ENCODE measurements around the gene ZDHHC23. TPM values are rescaled to one million over a fixed set of nuclear protein-coding genes. Genes with fewer than 3 reads are reported as not detected.

ZDHHC23 gene
- total RNA-seq, 4 donors from 2014 or later, result 10.0 to 21.2 (median 13.0) TPM

GRCh38 chr3:113952921-113953320 lies 5.1 kb downstream of the ZDHHC23 start:
- no peak for DNase-seq (ENCODE audit: low spot score in 2 of 2)
- Histone ChIP-seq H3K4me3 (no peak overlapping the region), H3K9me3 (no peaks in the 10 kb centered on the region), H3K27me3 (no peaks in the 10 kb centered on the region), H3K27ac (no peak overlapping the region), H3K36me3 (peaks cover 4% of the 10 kb centered on the region), H3K4me1 (peaks cover 18% of the 10 kb centered on the region)
- no peak for TF ChIP-seq POLR2A (IDR thresholded peaks at IDR 0.05)
- TF ChIP-seq POLR2AphosphoS5 (IDR thresholded peaks at IDR 0.05), result no peak
- TF ChIP-seq CTCF (IDR thresholded peaks at IDR 0.05), result no peak

GRCh38 chr3:113953677-113954076 lies 5.9 kb downstream of the ZDHHC23 start:
- TF ChIP-seq EP300 (IDR thresholded peaks at IDR 0.05) (no peak), POLR2AphosphoS5 (IDR thresholded peaks at IDR 0.05) (no peak), POLR2A (IDR thresholded peaks at IDR 0.05) (no peak), CTCF (IDR thresholded peaks at IDR 0.05) (no peak)
- Histone ChIP-seq H3K4me1 (peaks cover 11% of the 10 kb centered on the region), H3K27ac (no peak overlapping the region), H3K4me3 (no peak overlapping the region), H3K27me3 (no peaks in the 10 kb centered on the region), H3K9me3 (no peaks in the 10 kb centered on the region), H3K36me3 (peaks cover 4% of the 10 kb centered on the region)
- DNase-seq (ENCODE audit: low spot score in 2 of 2), result no peak
- 50% methylated on average over 7 of the region's 7 CpGs for WGBS

DNA sequence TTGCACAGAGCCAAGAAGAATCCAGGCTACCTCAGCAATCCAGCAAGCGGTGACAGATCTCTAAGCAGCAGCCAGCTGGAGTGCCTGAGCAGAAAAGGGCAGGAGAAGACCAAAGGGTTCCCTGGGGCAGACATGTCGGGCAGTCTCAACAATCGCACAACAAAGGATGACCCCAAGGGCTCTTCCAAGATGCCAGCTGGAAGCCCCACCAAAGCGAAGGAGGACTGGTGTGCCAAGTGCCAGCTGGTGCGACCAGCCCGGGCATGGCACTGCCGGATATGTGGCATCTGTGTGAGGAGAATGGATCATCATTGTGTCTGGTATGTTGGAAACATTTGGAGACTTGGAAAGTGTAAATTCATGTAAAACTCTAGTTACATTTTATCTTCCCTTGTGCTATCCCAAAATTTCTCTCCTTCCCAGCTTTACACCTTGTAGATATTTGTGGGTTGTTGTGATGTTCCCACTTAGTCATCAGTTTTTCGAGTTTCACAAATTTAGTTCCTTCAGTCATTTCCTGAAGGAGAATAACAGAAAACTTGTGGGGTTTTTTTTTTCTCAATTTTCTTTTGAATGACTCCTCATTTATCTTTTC lies 6.4 kb downstream of the ZDHHC23 start:
- peaks cover 4% of the 10 kb centered on the region for H3K36me3 ChIP-seq
- no peaks in the 10 kb centered on the region for H3K9me3 ChIP-seq
- H3K27ac ChIP-seq, result no peak overlapping the region
- no peak for DNase-seq (ENCODE audit: low spot score in 2 of 2)
- no peak for TF ChIP-seq EP300 (IDR thresholded peaks at IDR 0.05)
- TF ChIP-seq CTCF (IDR thresholded peaks at IDR 0.05), result no peak
- no peak for TF ChIP-seq POLR2A (IDR thresholded peaks at IDR 0.05)
- TF ChIP-seq POLR2AphosphoS5 (IDR thresholded peaks at IDR 0.05), result no peak
- H3K4me1 ChIP-seq, result peaks cover 6% of the 10 kb centered on the region
- H3K27me3 ChIP-seq, result no peaks in the 10 kb centered on the region
- no peak overlapping the region for H3K4me3 ChIP-seq
- WGBS, result 45% methylated on average over 8 of the region's 8 CpGs

DNA sequence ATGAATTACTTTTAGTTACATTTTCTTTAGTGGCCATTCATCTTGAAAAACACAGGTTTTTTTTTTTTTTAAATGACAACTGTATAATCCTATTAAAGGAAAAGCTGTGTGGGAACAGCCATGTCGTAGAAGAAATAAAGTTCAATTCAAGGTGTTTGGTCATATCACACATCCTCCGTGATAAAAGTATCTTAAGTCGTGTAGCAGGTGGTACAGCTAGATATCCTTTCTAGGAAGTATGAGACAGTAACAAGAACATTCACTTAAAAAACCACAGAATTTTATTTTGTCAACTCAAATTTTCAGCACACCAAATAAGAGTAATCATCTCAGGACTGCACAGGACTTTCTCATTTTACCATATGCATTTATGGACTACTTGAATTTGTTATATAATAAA lies 16.1 kb downstream of the ZDHHC23 start:
- DNase-seq (ENCODE audit: low spot score in 2 of 2), result no peak
- no peaks in the 10 kb centered on the region for H3K4me1 ChIP-seq
- H3K27me3 ChIP-seq, result no peaks in the 10 kb centered on the region
- H3K27ac ChIP-seq, result no peak overlapping the region
- H3K36me3 ChIP-seq, result peaks cover 7% of the 10 kb centered on the region
- H3K4me3 ChIP-seq, result no peak overlapping the region
- WGBS, result 95% methylated on average over 3 of the region's 3 CpGs
- TF ChIP-seq POLR2AphosphoS5 (IDR thresholded peaks at IDR 0.05), result no peak
- TF ChIP-seq POLR2A (IDR thresholded peaks at IDR 0.05), result no peak
- no peak for TF ChIP-seq EP300 (IDR thresholded peaks at IDR 0.05)
- TF ChIP-seq CTCF (IDR thresholded peaks at IDR 0.05), result no peak
- no peaks in the 10 kb centered on the region for H3K9me3 ChIP-seq

DNA sequence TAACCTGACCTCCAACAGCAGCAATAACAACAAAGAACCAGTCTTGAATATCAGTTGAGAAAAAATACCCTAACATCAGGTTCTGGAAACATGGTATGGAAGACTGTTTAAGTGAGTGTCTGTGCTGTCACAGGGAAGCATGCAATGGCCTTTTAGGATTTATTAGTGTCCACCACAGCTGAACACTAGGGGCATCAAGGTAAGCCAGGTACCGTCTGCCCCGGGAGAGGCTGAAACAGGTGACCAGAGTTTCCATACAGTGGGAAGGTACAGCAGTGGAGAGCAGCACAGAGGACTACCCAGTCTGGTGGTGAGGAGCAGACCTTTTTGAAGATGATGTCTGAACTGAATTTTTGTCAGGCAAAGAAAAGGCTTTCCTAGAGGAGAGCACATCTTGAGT lies 18.4 kb downstream of the ZDHHC23 start:
- H3K4me1 ChIP-seq, result no peaks in the 10 kb centered on the region
- H3K27me3 ChIP-seq, result no peaks in the 10 kb centered on the region
- no peak overlapping the region for H3K27ac ChIP-seq
- H3K9me3 ChIP-seq, result no peaks in the 10 kb centered on the region
- no peak overlapping the region for H3K4me3 ChIP-seq
- DNase-seq (ENCODE audit: low spot score in 2 of 2), result no peak
- TF ChIP-seq EP300 (IDR thresholded peaks at IDR 0.05) (no peak), CTCF (IDR thresholded peaks at IDR 0.05) (no peak), POLR2A (IDR thresholded peaks at IDR 0.05) (no peak), POLR2AphosphoS5 (IDR thresholded peaks at IDR 0.05) (no peak)
- WGBS, result 96% methylated on average over 2 of the region's 2 CpGs
- H3K36me3 ChIP-seq, result peaks cover 7% of the 10 kb centered on the region
